ENCODE results near the gene PRICKLE1. TPM values are rescaled to one million over a fixed set of nuclear protein-coding genes. Genes with fewer than 3 reads are reported as not detected.

The PRICKLE1 gene
- total RNA-seq, 1 donor from 2014 or later: 53.5 TPM

DNA sequence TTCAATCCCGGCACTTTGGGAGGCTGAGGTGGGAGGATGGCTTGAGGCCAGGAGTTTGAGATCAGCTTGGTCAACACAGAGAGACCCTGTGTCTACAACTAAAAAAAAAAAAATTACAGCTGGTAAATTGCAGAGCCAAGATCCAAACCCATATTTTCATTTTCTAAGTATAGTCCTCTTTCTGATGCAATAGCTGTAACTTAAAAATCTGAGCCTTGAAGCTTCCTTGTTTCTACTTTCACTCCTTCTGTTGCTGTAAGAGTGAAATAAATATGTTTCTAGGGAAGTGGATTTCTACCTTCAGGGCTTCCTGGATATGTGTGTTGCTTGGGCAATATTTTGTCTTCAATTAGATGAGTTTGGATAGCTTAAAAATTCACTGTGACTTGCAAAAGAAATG, 42.0 kb upstream of the PRICKLE1 start:
- H3K27ac Mint-ChIP-seq: no peak overlapping the region
- no peaks in the 10 kb centered on the region for H3K36me3 Mint-ChIP-seq (ENCODE audit: insufficient read depth)
- H3K4me1 Mint-ChIP-seq (ENCODE audit: low read depth): peaks cover 3% of the 10 kb centered on the region
- DNase-seq (ENCODE audit: low spot score, unreplicated experiment): no peak
- H3K4me3 Mint-ChIP-seq (ENCODE audit: low read depth): no peak overlapping the region
- no peaks in the 10 kb centered on the region for H3K27me3 Mint-ChIP-seq
- no peaks in the 10 kb centered on the region for H3K9me3 Mint-ChIP-seq (ENCODE audit: low read depth)
- no peak for TF ChIP-seq CTCF (IDR thresholded peaks at IDR 0.05; ENCODE audit: unreplicated experiment)

DNA sequence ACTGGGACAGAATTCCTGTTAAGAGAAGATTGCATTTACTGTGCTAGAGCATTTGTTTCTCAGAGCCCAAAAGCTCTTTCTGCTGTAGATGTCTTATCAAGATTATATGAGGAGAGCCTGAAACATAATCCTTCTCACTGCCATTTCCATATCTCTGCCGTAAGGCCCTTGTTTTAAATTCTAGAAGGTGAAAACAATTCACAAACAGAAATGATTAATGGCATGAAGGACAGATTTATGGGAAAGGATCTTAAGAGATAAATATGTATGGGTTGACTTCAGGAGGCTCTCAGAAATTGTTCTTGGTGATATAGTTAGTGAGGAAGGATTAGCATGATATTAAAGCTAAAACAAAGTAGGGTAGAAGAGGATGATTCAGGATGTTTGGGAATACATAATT, 40.8 kb upstream of the PRICKLE1 start:
- Mint-ChIP-seq H3K9me3 (ENCODE audit: low read depth) (no peaks in the 10 kb centered on the region), H3K4me1 (ENCODE audit: low read depth) (peaks cover 3% of the 10 kb centered on the region), H3K4me3 (ENCODE audit: low read depth) (no peak overlapping the region), H3K27me3 (no peaks in the 10 kb centered on the region), H3K36me3 (ENCODE audit: insufficient read depth) (no peaks in the 10 kb centered on the region), H3K27ac (no peak overlapping the region)
- no peak for DNase-seq (ENCODE audit: low spot score, unreplicated experiment)
- TF ChIP-seq CTCF (IDR thresholded peaks at IDR 0.05; ENCODE audit: unreplicated experiment): no peak

DNA sequence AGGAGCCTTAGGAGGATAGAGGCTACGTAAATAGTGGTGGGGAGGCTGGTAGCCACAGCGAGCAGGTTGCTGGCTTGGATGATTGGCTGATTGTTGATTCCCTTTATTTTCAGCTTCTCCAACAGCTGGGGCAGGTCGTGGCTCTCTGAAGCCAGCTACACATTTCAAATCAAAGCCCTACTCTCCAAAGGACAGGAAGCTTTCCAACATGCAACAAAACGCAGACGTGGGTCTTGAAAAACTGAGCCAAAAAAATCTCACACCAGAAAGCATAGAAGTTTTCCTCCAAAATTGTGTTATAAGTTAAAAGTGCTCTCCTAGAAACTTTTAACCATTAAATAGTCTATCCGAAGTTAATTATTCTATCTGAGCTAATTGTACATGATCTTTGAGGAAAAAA, 37.6 kb upstream of the PRICKLE1 start:
- DNase-seq (ENCODE audit: low spot score, unreplicated experiment): no peak
- Mint-ChIP-seq H3K36me3 (ENCODE audit: insufficient read depth) (no peaks in the 10 kb centered on the region), H3K4me1 (ENCODE audit: low read depth) (peaks cover 3% of the 10 kb centered on the region), H3K4me3 (ENCODE audit: low read depth) (no peak overlapping the region), H3K27ac (no peak overlapping the region), H3K9me3 (ENCODE audit: low read depth) (no peaks in the 10 kb centered on the region), H3K27me3 (no peaks in the 10 kb centered on the region)
- TF ChIP-seq CTCF (IDR thresholded peaks at IDR 0.05; ENCODE audit: unreplicated experiment): no peak

DNA sequence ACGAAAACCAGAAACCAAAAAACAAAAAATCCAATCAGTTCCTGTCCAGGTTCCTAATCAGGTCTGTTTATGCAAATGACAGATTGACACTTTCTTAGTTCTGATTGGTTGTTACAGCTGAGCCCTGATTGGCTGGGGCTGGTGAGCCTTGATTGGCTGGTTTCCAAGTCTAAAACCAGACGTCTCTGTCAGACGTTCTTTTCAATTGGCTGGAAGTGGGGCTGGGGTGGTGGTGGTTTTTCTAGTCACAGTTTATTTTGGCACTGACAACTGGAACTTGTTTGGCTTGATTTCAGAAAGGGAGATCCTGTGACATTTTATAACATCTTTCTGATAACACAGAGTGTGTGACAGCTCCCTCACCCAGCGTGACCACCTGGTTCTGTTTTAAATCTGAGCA, 36.1 kb upstream of the PRICKLE1 start:
- Mint-ChIP-seq H3K27ac (no peak overlapping the region), H3K9me3 (ENCODE audit: low read depth) (no peaks in the 10 kb centered on the region), H3K27me3 (no peaks in the 10 kb centered on the region), H3K4me3 (ENCODE audit: low read depth) (no peak overlapping the region), H3K36me3 (ENCODE audit: insufficient read depth) (no peaks in the 10 kb centered on the region), H3K4me1 (ENCODE audit: low read depth) (peaks cover 3% of the 10 kb centered on the region)
- no peak for TF ChIP-seq CTCF (IDR thresholded peaks at IDR 0.05; ENCODE audit: unreplicated experiment)
- no peak for DNase-seq (ENCODE audit: low spot score, unreplicated experiment)

GRCh38 chr12:42617622-42618021, 28.1 kb upstream of the PRICKLE1 start:
- H3K4me3 Mint-ChIP-seq (ENCODE audit: low read depth): no peak overlapping the region

More at GRCh38 chr12:42617622-42618021, 28.1 kb upstream of the PRICKLE1 start:
- Mint-ChIP-seq H3K27ac (no peak overlapping the region), H3K9me3 (ENCODE audit: low read depth) (peaks cover 17% of the 10 kb centered on the region), H3K36me3 (ENCODE audit: insufficient read depth) (peaks cover 3% of the 10 kb centered on the region), H3K4me1 (ENCODE audit: low read depth) (peaks cover 4% of the 10 kb centered on the region), H3K27me3 (no peaks in the 10 kb centered on the region)
- DNase-seq (ENCODE audit: low spot score, unreplicated experiment): no peak
- TF ChIP-seq CTCF (IDR thresholded peaks at IDR 0.05; ENCODE audit: unreplicated experiment): no peak

Measured in progenitor cell of endocrine pancreas (in vitro differentiated cells).